SK-N-SH (cell line): ENCODE results near the gene SLC39A3. TPM values are rescaled to one million over a fixed set of nuclear protein-coding genes. Genes with fewer than 3 reads are reported as not detected.

ENCODE experiments used
- CTCF ChIA-PET: fragments of 300-600, 350-600 bp; formaldehyde crosslinking; extraction: SDS; loops from one replicate; lab custom pipeline; 2021; lab: Yijun Ruan, JAX
- POLR2A ChIA-PET: fragments of 350-600 bp; sonication (Branson Sonifier 250); formaldehyde crosslinking; extraction: SDS; loops from one replicate; lab custom pipeline; 2020; ENCODE audit warnings: antibody characterized with exemption, inconsistent platforms; lab: Yijun Ruan, JAX
- DNase-seq: peaks from one replicate; pipeline ENCODE4 v3.0.0; 2012
- H2AFZ ChIP-seq: fragments of 200-600 bp; sonication (generic); 2 replicates; pipeline ENCODE4 v1.8.1; 2016; ENCODE audit warnings: antibody characterized with exemption, mild to moderate bottlenecking, low read depth
- H3F3A ChIP-seq: fragments of 200-600 bp; sonication (generic); replicated peaks from 2 replicates; pipeline ENCODE3; 2016; ENCODE audit warnings: antibody characterized with exemption, mild to moderate bottlenecking; ENCODE audit not compliant: insufficient read depth
- H3K27ac ChIP-seq, 2 experiments: fragments of 200-500 bp in 1 of 2; fragments of 200-600 bp in 1 of 2; sonication (Bioruptor generic) in 1 of 2; sonication (generic), shearing (Covaris generic) in 1 of 2; 2 replicates each; pipeline versions ENCODE4 v1.5.1 to v1.6.1; 2014 to 2016; ENCODE audit warnings: low read depth in 2 of 2, inconsistent platforms in 1 of 2, low read length in 1 of 2, mild to moderate bottlenecking in 1 of 2, mixed read lengths in 1 of 2
- H3K27me3 ChIP-seq: fragments of 200-600 bp; sonication (generic), shearing (Covaris generic); 2 replicates; pipeline ENCODE4 v1.6.1; 2016; ENCODE audit warnings: mixed run types; ENCODE audit not compliant: insufficient read depth
- H3K36me3 ChIP-seq, 2 experiments: fragments of 200-500 bp in 1 of 2; fragments of 200-600 bp in 1 of 2; sonication (Bioruptor generic) in 1 of 2; sonication (generic) in 1 of 2; replicated peaks in 1 of 2; 2 replicates each; pipeline versions ENCODE3 to v1.5.1; 2014 to 2016; ENCODE audit warnings: low read length in 1 of 2, mild to moderate bottlenecking in 1 of 2; ENCODE audit not compliant: insufficient read depth in 2 of 2, control insufficient read depth in 1 of 2
- H3K4me1 ChIP-seq, 2 experiments: fragments of 200-500 bp in 1 of 2; fragments of 200-600 bp in 1 of 2; sonication (Bioruptor generic) in 1 of 2; sonication (generic), shearing (Covaris generic) in 1 of 2; 2 replicates each; pipeline versions ENCODE4 v1.5.1 to v1.6.1; 2014 to 2016; ENCODE audit warnings: low read depth in 1 of 2, low read length in 1 of 2, mixed run types in 1 of 2; ENCODE audit not compliant: insufficient read depth in 2 of 2, control insufficient read depth in 1 of 2
- H3K4me2 ChIP-seq: fragments of 200-600 bp; sonication (generic), shearing (Covaris generic); 2 replicates; pipeline ENCODE4 v1.6.1; 2017; ENCODE audit warnings: mixed run types
- H3K4me3 ChIP-seq, 2 experiments: fragments of 200-500 bp in 1 of 2; fragments of 200-600 bp in 1 of 2; sonication (Bioruptor generic) in 1 of 2; sonication (generic), shearing (Covaris generic) in 1 of 2; 2 replicates each; pipeline versions ENCODE4 v1.5.1 to v1.8.1; 2014 to 2016; ENCODE audit warnings: low read depth in 2 of 2, inconsistent platforms in 1 of 2, low read length in 1 of 2, mild to moderate bottlenecking in 1 of 2, mixed read lengths in 1 of 2, moderate library complexity in 1 of 2
- H3K79me2 ChIP-seq: fragments of 200-600 bp; sonication (generic); 2 replicates; pipeline ENCODE4 v1.8.1; 2017; ENCODE audit warnings: mild to moderate bottlenecking; ENCODE audit not compliant: insufficient read depth
- H3K9ac ChIP-seq: fragments of 200-600 bp; sonication (generic); 2 replicates; pipeline ENCODE4 v1.6.1; 2017; ENCODE audit warnings: mixed run types
- H3K9me2 ChIP-seq: fragments of 200-600 bp; sonication (generic); 2 replicates; pipeline ENCODE4 v1.6.1; 2017; ENCODE audit warnings: mixed run types
- H3K9me3 ChIP-seq: fragments of 200-600 bp; sonication (generic); 2 replicates; pipeline ENCODE4 v1.6.1; 2017; ENCODE audit warnings: mixed run types, mild to moderate bottlenecking, moderate library complexity
- H4K20me1 ChIP-seq: fragments of 200-600 bp; sonication (generic); 2 replicates; pipeline ENCODE4 v1.6.1; 2017; ENCODE audit warnings: mild to moderate bottlenecking, mixed run types; ENCODE audit not compliant: insufficient read depth
- CHD2 ChIP-seq: fragments of 150-350 bp; IDR thresholded peaks from 2 replicates; pipeline ENCODE4 v1.6.1; 2018; ENCODE audit warnings: low read length; ENCODE audit not compliant: partially characterized antibody
- ELF1 ChIP-seq: IDR thresholded peaks from 2 replicates; pipeline ENCODE4 v1.4.0; 2012
- EZH2phosphoT487 ChIP-seq: fragments of 200-600 bp; sonication (generic); IDR thresholded peaks from 2 replicates; pipeline ENCODE4 v1.6.1; 2017; ENCODE audit warnings: low read depth, mixed run types, mild to moderate bottlenecking, antibody characterized with exemption, moderate library complexity, borderline replicate concordance
- IRF3 ChIP-seq: fragments of 150-350 bp; IDR thresholded peaks from 2 replicates; pipeline ENCODE4 v1.6.1; 2016; ENCODE audit warnings: mild to moderate bottlenecking, low read depth, low read length
- JUND ChIP-seq: IDR thresholded peaks from 2 replicates; pipeline ENCODE4 v1.4.0; 2012
- MEF2A ChIP-seq: IDR thresholded peaks from 2 replicates; pipeline ENCODE4 v1.4.0; 2012; ENCODE audit warnings: low read depth, borderline replicate concordance
- NRF1 ChIP-seq: IDR thresholded peaks from 2 replicates; pipeline ENCODE4 v1.6.1; 2012; ENCODE audit warnings: low read depth, mild to moderate bottlenecking, low read length
- PBX3 ChIP-seq: IDR thresholded peaks from 2 replicates; pipeline ENCODE4; 2012
- RAD21 ChIP-seq: IDR thresholded peaks from 2 replicates; pipeline ENCODE4 v1.6.1; 2012; ENCODE audit warnings: mild to moderate bottlenecking, low read length
- USF2 ChIP-seq: fragments of 150-350 bp; IDR thresholded peaks from 2 replicates; pipeline ENCODE4 v1.6.1; 2017; ENCODE audit warnings: antibody characterized with exemption, low read length, low read depth, borderline replicate concordance
- YY1 ChIP-seq: IDR thresholded peaks from 2 replicates; pipeline ENCODE4 v1.4.0; 2012; ENCODE audit warnings: low read depth, mild to moderate bottlenecking
- WGBS: methylation state at CpG from one replicate; pipeline ENCODE4 v1.1.6; 2017; ENCODE audit warnings: low lambda C conversion rate; 5-methylcytosine and 5-hydroxymethylcytosine counted together
- polyA plus RNA-seq, 3 experiments: library from polyadenylated mRNA; depleted of rRNA; stranded (reverse); fragments of >200 nt; gene quantifications; 2 replicates each; pipeline ENCODE4 v1.2.3, GENCODE V29; 2012
- TF ChIP-seq, protein P1 (sequence below): fragments of 200-600 bp; sonication (generic); IDR thresholded peaks from 2 replicates; pipeline ENCODE4 v1.6.1; 2017; ENCODE audit warnings: antibody characterized with exemption, mild to moderate bottlenecking, moderate library complexity
- TF ChIP-seq, protein P2 (sequence below): IDR thresholded peaks from 2 replicates; pipeline ENCODE4 v1.4.0; 2012; ENCODE audit warnings: low read depth, borderline replicate concordance
- TF ChIP-seq, protein P3 (sequence below): IDR thresholded peaks from 2 replicates; pipeline ENCODE4 v1.6.1; 2012; ENCODE audit warnings: mild to moderate bottlenecking, low read depth, low read length, moderate library complexity
- TF ChIP-seq, protein P4 (sequence below): IDR thresholded peaks from 2 replicates; pipeline ENCODE4 v1.4.0; 2012; ENCODE audit warnings: low read depth, borderline replicate concordance

The SLC39A3 gene
- polyA plus RNA-seq, 1 of the 3 experiments (the other 2 are of a cell fraction) = 45.2 TPM

DNA sequence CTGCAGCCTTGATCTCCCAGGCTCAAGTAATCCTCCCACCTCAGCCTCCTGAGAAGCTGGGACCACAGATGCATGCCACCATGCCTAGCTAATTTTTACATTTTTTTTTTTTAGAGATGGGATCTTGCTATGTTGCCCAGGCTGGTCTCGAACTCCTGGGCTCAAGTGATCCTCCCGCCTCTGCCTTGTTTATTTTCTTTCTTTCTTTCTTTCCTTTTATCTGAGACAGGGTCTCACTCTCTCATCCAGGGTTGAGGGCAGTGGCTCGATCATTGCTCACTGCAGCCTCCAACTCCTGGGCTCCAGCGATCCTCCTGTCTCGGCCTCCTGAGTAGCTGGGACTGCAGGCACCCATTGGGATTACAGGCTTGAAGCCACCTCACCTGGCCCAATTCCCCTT is 33.6 kb downstream of the SLC39A3 start:
- Histone ChIP-seq H3F3A (no peaks in the 10 kb centered on the region), H3K79me2 (no peaks in the 10 kb centered on the region), H4K20me1 (no peaks in the 10 kb centered on the region), H3K9me2 (no peaks in the 10 kb centered on the region), H3K4me1 (peaks cover 0 to 5% of the 10 kb centered on the region in 2 experiments; a peak in 1 of 4 replicates), H3K9me3 (no peaks in the 10 kb centered on the region), H3K4me3 (no peak overlapping the region), H2AFZ (no peak overlapping the region), H3K36me3 (no peaks in the 10 kb centered on the region), H3K27me3 (no peaks in the 10 kb centered on the region; the same call in 1 of the 2 replicates), H3K4me2 (no peak overlapping the region), H3K9ac (no peak overlapping the region), H3K27ac (no peak overlapping the region)
- TF ChIP-seq RAD21 (no peak), ELF1 (no peak)
- WGBS = 71% methylated on average over 5 of the region's 5 CpGs
- CTCF ChIA-PET = interaction anchor here (0.9 to 1.2 kb wide), 3 partner anchors 43 to 69 kb away, joined by 3 read pairs; no protein-coding TSS in a partner anchor
- no peak for DNase-seq
- POLR2A ChIA-PET = no interaction called here

GRCh38 chr19:2703691-2704216 is 36.1 kb downstream of the SLC39A3 start:
- CTCF ChIA-PET = interaction anchor here (1.3 to 2.4 kb wide), 3 partner anchors 14 to 66 kb away, joined by 4 to 6 read pairs (median 4); no protein-coding TSS in a partner anchor
- no peak overlapping the region for H3K4me3 ChIP-seq
- POLR2A ChIA-PET = no interaction called here
- H3K4me1 ChIP-seq = peaks cover 0 to 5% of the 10 kb centered on the region in 2 experiments; a peak in 1 of 4 replicates
- H3K27ac ChIP-seq = no peak overlapping the region
- no peaks in the 10 kb centered on the region for H3F3A ChIP-seq
- H3K4me2 ChIP-seq = no peak overlapping the region
- WGBS = 76% methylated on average over 6 of the region's 6 CpGs
- DNase-seq = no peak
- H4K20me1 ChIP-seq = no peaks in the 10 kb centered on the region
- H3K27me3 ChIP-seq = no peaks in the 10 kb centered on the region; the same call in 1 of the 2 replicates
- no peaks in the 10 kb centered on the region for H3K79me2 ChIP-seq
- H3K36me3 ChIP-seq = no peaks in the 10 kb centered on the region
- no peaks in the 10 kb centered on the region for H3K9me3 ChIP-seq
- H2AFZ ChIP-seq = no peak overlapping the region
- no peaks in the 10 kb centered on the region for H3K9me2 ChIP-seq
- no peak overlapping the region for H3K9ac ChIP-seq
- TF ChIP-seq, protein P1, sequence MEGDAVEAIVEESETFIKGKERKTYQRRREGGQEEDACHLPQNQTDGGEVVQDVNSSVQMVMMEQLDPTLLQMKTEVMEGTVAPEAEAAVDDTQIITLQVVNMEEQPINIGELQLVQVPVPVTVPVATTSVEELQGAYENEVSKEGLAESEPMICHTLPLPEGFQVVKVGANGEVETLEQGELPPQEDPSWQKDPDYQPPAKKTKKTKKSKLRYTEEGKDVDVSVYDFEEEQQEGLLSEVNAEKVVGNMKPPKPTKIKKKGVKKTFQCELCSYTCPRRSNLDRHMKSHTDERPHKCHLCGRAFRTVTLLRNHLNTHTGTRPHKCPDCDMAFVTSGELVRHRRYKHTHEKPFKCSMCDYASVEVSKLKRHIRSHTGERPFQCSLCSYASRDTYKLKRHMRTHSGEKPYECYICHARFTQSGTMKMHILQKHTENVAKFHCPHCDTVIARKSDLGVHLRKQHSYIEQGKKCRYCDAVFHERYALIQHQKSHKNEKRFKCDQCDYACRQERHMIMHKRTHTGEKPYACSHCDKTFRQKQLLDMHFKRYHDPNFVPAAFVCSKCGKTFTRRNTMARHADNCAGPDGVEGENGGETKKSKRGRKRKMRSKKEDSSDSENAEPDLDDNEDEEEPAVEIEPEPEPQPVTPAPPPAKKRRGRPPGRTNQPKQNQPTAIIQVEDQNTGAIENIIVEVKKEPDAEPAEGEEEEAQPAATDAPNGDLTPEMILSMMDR = no peak
- TF ChIP-seq USF2 (no peak), IRF3 (no peak), MEF2A (no peak), JUND (no peak), CHD2 (no peak), YY1 (no peak), PBX3 (no peak), EZH2phosphoT487 (no peak), NRF1 (no peak)
- TF ChIP-seq, protein P2, sequence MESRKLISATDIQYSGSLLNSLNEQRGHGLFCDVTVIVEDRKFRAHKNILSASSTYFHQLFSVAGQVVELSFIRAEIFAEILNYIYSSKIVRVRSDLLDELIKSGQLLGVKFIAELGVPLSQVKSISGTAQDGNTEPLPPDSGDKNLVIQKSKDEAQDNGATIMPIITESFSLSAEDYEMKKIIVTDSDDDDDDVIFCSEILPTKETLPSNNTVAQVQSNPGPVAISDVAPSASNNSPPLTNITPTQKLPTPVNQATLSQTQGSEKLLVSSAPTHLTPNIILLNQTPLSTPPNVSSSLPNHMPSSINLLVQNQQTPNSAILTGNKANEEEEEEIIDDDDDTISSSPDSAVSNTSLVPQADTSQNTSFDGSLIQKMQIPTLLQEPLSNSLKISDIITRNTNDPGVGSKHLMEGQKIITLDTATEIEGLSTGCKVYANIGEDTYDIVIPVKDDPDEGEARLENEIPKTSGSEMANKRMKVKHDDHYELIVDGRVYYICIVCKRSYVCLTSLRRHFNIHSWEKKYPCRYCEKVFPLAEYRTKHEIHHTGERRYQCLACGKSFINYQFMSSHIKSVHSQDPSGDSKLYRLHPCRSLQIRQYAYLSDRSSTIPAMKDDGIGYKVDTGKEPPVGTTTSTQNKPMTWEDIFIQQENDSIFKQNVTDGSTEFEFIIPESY = no peak
- TF ChIP-seq, protein P3, sequence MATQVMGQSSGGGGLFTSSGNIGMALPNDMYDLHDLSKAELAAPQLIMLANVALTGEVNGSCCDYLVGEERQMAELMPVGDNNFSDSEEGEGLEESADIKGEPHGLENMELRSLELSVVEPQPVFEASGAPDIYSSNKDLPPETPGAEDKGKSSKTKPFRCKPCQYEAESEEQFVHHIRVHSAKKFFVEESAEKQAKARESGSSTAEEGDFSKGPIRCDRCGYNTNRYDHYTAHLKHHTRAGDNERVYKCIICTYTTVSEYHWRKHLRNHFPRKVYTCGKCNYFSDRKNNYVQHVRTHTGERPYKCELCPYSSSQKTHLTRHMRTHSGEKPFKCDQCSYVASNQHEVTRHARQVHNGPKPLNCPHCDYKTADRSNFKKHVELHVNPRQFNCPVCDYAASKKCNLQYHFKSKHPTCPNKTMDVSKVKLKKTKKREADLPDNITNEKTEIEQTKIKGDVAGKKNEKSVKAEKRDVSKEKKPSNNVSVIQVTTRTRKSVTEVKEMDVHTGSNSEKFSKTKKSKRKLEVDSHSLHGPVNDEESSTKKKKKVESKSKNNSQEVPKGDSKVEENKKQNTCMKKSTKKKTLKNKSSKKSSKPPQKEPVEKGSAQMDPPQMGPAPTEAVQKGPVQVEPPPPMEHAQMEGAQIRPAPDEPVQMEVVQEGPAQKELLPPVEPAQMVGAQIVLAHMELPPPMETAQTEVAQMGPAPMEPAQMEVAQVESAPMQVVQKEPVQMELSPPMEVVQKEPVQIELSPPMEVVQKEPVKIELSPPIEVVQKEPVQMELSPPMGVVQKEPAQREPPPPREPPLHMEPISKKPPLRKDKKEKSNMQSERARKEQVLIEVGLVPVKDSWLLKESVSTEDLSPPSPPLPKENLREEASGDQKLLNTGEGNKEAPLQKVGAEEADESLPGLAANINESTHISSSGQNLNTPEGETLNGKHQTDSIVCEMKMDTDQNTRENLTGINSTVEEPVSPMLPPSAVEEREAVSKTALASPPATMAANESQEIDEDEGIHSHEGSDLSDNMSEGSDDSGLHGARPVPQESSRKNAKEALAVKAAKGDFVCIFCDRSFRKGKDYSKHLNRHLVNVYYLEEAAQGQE = no peak
- TF ChIP-seq, protein P4, sequence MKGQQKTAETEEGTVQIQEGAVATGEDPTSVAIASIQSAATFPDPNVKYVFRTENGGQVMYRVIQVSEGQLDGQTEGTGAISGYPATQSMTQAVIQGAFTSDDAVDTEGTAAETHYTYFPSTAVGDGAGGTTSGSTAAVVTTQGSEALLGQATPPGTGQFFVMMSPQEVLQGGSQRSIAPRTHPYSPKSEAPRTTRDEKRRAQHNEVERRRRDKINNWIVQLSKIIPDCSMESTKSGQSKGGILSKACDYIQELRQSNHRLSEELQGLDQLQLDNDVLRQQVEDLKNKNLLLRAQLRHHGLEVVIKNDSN = no peak
